Measurements from ENCODE around the gene DEF6. TPM values are rescaled to one million over a fixed set of nuclear protein-coding genes. Genes with fewer than 3 reads are reported as not detected.

Gene DEF6
- total RNA-seq, 3 donors from 2014 or later (not counting 1 experiment from before 2014, with no cell fraction given): 232 to 297 (median 241) TPM

- no peak for ATAC-seq
- Histone ChIP-seq H3K4me1 (ENCODE audit: control insufficient read depth, insufficient read depth, low read length) (peaks cover 32% of the 10 kb centered on the region), H3K27ac (ENCODE audit: low read length) (no peak overlapping the region), H3K27me3 (ENCODE audit: control insufficient read depth, insufficient read depth, low read length) (no peaks in the 10 kb centered on the region), H3K9me3 (ENCODE audit: control insufficient read depth, insufficient read depth, low read length) (no peaks in the 10 kb centered on the region), H3K4me3 (ENCODE audit: low read length) (no peak overlapping the region), H3K36me3 (ENCODE audit: control insufficient read depth, insufficient read depth, low read length) (peaks cover 37% of the 10 kb centered on the region)
- H3K9me3 Mint-ChIP-seq: no peaks in the 10 kb centered on the region
- H3K4me3 Mint-ChIP-seq: no peak overlapping the region
- WGBS (ENCODE audit: insufficient coverage): 83% methylated on average over 2 of the region's 3 CpGs
- DNase-seq: no peak
- peaks cover 28 to 31% of the 10 kb centered on the region in 2 donors for H3K4me1 Mint-ChIP-seq
- H3K36me3 Mint-ChIP-seq: peaks cover 8% of the 10 kb centered on the region
- intact Hi-C loops (cut with micrococcal nuclease): loop anchor here (2.0 to 5.0 kb wide), 3 partner anchors 47 to 442 kb away; partner anchors contain the start of genes ARMC12 and PPARD
- H3K27me3 Mint-ChIP-seq (ENCODE audit: low read depth in 2 of 2): no peaks in the 10 kb centered on the region
- TF ChIP-seq CTCF (IDR thresholded peaks at IDR 0.05): no peak
- H3K27ac Mint-ChIP-seq: no peak overlapping the region
Measured at GRCh38 chr6:35295521-35296315, 1.9 kb upstream of the DEF6 start.

- peak overlapping the region; percentile 97 for H3K27ac ChIP-seq (ENCODE audit: low read length)
- ATAC-seq: no peak
- no peaks in the 10 kb centered on the region for H3K27me3 ChIP-seq (ENCODE audit: control insufficient read depth, insufficient read depth, low read length)
- Mint-ChIP-seq H3K4me3 (peak overlapping the region; percentile 89), H3K27ac (peak overlapping the region; percentile 97 to 98), H3K27me3 (ENCODE audit: low read depth in 2 of 2) (no peaks in the 10 kb centered on the region), H3K36me3 (peaks cover 8% of the 10 kb centered on the region), H3K4me1 (peaks cover 28 to 43% of the 10 kb centered on the region in 2 donors), H3K9me3 (no peaks in the 10 kb centered on the region)
- H3K9me3 ChIP-seq (ENCODE audit: control insufficient read depth, insufficient read depth, low read length): no peaks in the 10 kb centered on the region
- H3K4me1 ChIP-seq (ENCODE audit: control insufficient read depth, insufficient read depth, low read length): peaks cover 46% of the 10 kb centered on the region
- intact Hi-C loops (cut with micrococcal nuclease): loop anchor here (1.0 to 5.0 kb wide), 6 partner anchors 30 to 440 kb away; partner anchors contain the start of genes ARMC12, PPARD and RPL10A
- H3K36me3 ChIP-seq (ENCODE audit: control insufficient read depth, insufficient read depth, low read length): peaks cover 26% of the 10 kb centered on the region
- 54% methylated on average over 6 of the region's 6 CpGs for WGBS (ENCODE audit: insufficient coverage)
- H3K4me3 ChIP-seq (ENCODE audit: low read length): no peak overlapping the region
- TF ChIP-seq CTCF (IDR thresholded peaks at IDR 0.05): no peak
- peak in 1 of 2 donors; percentile 11 for DNase-seq
Measured at GRCh38 chr6:35296931-35297600, 552 bp upstream of the DEF6 start.

- peak in 1 of 2 donors; percentile 48 for DNase-seq
- H3K4me1 ChIP-seq (ENCODE audit: control insufficient read depth, insufficient read depth, low read length): peaks cover 62% of the 10 kb centered on the region
- peaks cover 13% of the 10 kb centered on the region for H3K36me3 ChIP-seq (ENCODE audit: control insufficient read depth, insufficient read depth, low read length)
- peak overlapping the region; percentile 97 to 98 for H3K27ac Mint-ChIP-seq
- no peaks in the 10 kb centered on the region for H3K9me3 Mint-ChIP-seq
- no peaks in the 10 kb centered on the region for H3K27me3 ChIP-seq (ENCODE audit: control insufficient read depth, insufficient read depth, low read length)
- peak overlapping the region; percentile 89 for H3K4me3 Mint-ChIP-seq
- no peak for ATAC-seq
- no peaks in the 10 kb centered on the region for H3K27me3 Mint-ChIP-seq (ENCODE audit: low read depth in 2 of 2)
- WGBS (ENCODE audit: insufficient coverage): 0% methylated on average over 4 of the region's 6 CpGs
- H3K27ac ChIP-seq (ENCODE audit: low read length): peak overlapping the region; percentile 97
- TF ChIP-seq CTCF (IDR thresholded peaks at IDR 0.05): no peak
- H3K4me3 ChIP-seq (ENCODE audit: low read length): peak overlapping the region; percentile 95
- peaks cover 43 to 59% of the 10 kb centered on the region in 2 donors for H3K4me1 Mint-ChIP-seq
- H3K9me3 ChIP-seq (ENCODE audit: control insufficient read depth, insufficient read depth, low read length): no peaks in the 10 kb centered on the region
- intact Hi-C loops (cut with micrococcal nuclease): loop anchor here (2.0 to 5.0 kb wide), 3 partner anchors 14 to 439 kb away; partner anchors contain the start of genes ARMC12 and PPARD
- peaks cover 8% of the 10 kb centered on the region for H3K36me3 Mint-ChIP-seq
Measured at GRCh38 chr6:35298625-35299140, 1.1 kb downstream of the DEF6 start.
